Measurements from ENCODE around the gene CBFB.

GRCh38 chr16:67141391-67141790, 112.4 kb downstream of the CBFB start:
- TF ChIP-seq CTCF (IDR thresholded peaks at IDR 0.05) (no peak), POLR2A (IDR thresholded peaks at IDR 0.05) (no peak)

All from adrenal gland (tissue), 5 donors.